HepG2 (cell line): Measurements from ENCODE around the gene STX10. TPM values are rescaled to one million over a fixed set of nuclear protein-coding genes. Genes with fewer than 3 reads are reported as not detected.
A peak's percentile ranks its signal among the peaks of the same experiment; 100 is the strongest.

Experiments
- ASH2L ChIP-seq: fragments of 300-600, 200-600 bp; sonication (generic); IDR thresholded peaks from 2 replicates; pipeline ENCODE4 v1.7.0; 2017; ENCODE audit warnings: low read depth, mild to moderate bottlenecking, moderate library complexity, mixed read lengths, low read length; ENCODE audit not compliant: insufficient read length
- ETV6 ChIP-seq: sonication (generic); formaldehyde crosslinking; conservative IDR thresholded peaks from 2 replicates; pipeline ENCODE4 v1.4.0; 2020; ENCODE audit warnings: missing genetic modification reagents
- HDAC6 ChIP-seq: fragments of 200-600 bp; sonication (generic); IDR thresholded peaks from 2 replicates; pipeline ENCODE4 v1.7.0; 2017; ENCODE audit warnings: mild to moderate bottlenecking, antibody characterized with exemption, low read length, low read depth
- KAT7 ChIP-seq: IDR thresholded peaks from 2 replicates; pipeline ENCODE4 v1.6.1; 2018; ENCODE audit warnings: borderline replicate concordance, missing compliant biosample characterization
- NRL ChIP-seq: sonication (generic); formaldehyde crosslinking; IDR thresholded peaks from 2 replicates; pipeline ENCODE4 v1.5.0; 2020; ENCODE audit warnings: missing genetic modification reagents, mild to moderate bottlenecking, moderate library complexity, borderline replicate concordance
- PRDM15 ChIP-seq: sonication (generic); formaldehyde crosslinking; IDR thresholded peaks from 2 replicates; pipeline ENCODE4 v1.4.0; 2020; ENCODE audit warnings: missing genetic modification reagents
- RFX3 ChIP-seq: IDR thresholded peaks from 2 replicates; pipeline ENCODE4 v1.6.1; 2016; ENCODE audit warnings: missing biosample characterization, missing genetic modification reagents
- SMARCE1 ChIP-seq: fragments of 450-650 bp; IDR thresholded peaks from 2 replicates; pipeline ENCODE4 v1.6.1; 2017; ENCODE audit warnings: borderline replicate concordance
- SNAI1 ChIP-seq: sonication (generic); formaldehyde crosslinking; IDR thresholded peaks from 2 replicates; pipeline ENCODE4 v1.5.0; 2020; ENCODE audit warnings: mild to moderate bottlenecking, missing genetic modification reagents, borderline replicate concordance
- ZNF207 ChIP-seq: fragments of 450-650 bp; IDR thresholded peaks from 2 replicates; pipeline ENCODE4 v1.6.1; 2016; ENCODE audit warnings: antibody characterized with exemption, borderline replicate concordance
- ZNF331 ChIP-seq: sonication (generic); formaldehyde crosslinking; IDR thresholded peaks from 2 replicates; pipeline ENCODE4 v1.4.0; 2020; ENCODE audit warnings: missing genetic modification reagents
- ZNF710 ChIP-seq: sonication (generic); formaldehyde crosslinking; IDR thresholded peaks from 2 replicates; pipeline ENCODE4 v1.5.0; 2020; ENCODE audit warnings: mild to moderate bottlenecking, missing genetic modification reagents, borderline replicate concordance
- ZNF777 ChIP-seq: sonication (generic); formaldehyde crosslinking; IDR thresholded peaks from 2 replicates; pipeline ENCODE4 v1.4.0; 2020; ENCODE audit warnings: missing genetic modification reagents
- polyA plus RNA-seq, 8 experiments: library from polyadenylated mRNA; depleted of rRNA in 3 of 8; stranded (reverse) in 7 of 8; unstranded in 1 of 8; fragments of >200 nt; fragmentation: Illumina TruSeq in 4 of 8; extraction: Trizol in 4 of 8; gene quantifications; 2 replicates each; pipeline versions ENCODE4 v1.2.1 to v1.2.3, GENCODE V29; 2011 to 2016; ENCODE audit warnings: low read depth in 4 of 8, missing spikeins in 1 of 8, mixed read lengths in 1 of 8; ENCODE audit not compliant: insufficient read depth in 1 of 8
- total RNA-seq, 5 experiments: library from RNA; depleted of rRNA; stranded (reverse); fragments of >200 nt; fragmentation: Illumina TruSeq; extraction: Trizol; gene quantifications; 2 replicates each; pipeline ENCODE4 v1.2.3, GENCODE V29; 2016; ENCODE audit warnings: low read depth in 1 of 5
- TF ChIP-seq, protein P1 (sequence below), 2 experiments: sonication (generic) in 1 of 2; formaldehyde crosslinking in 1 of 2; IDR thresholded peaks; 2 replicates each; pipeline versions ENCODE4 v1.4.0 to v1.6.1; 2018 to 2020; ENCODE audit warnings: missing genetic modification reagents in 2 of 2, borderline replicate concordance in 1 of 2, low read depth in 1 of 2, mild to moderate bottlenecking in 1 of 2, missing biosample characterization in 1 of 2
- TF ChIP-seq, protein P2 (sequence below): IDR thresholded peaks from 2 replicates; pipeline ENCODE4 v1.6.1; 2016; ENCODE audit warnings: low read depth, control low read depth
- TF ChIP-seq, protein P3 (sequence below): IDR thresholded peaks from 2 replicates; pipeline ENCODE4 v1.6.1; 2016; ENCODE audit warnings: mild to moderate bottlenecking, missing biosample characterization, missing genetic modification reagents

The STX10 gene
- total and polyA plus RNA-seq, 2 of the 13 experiments (the other 11 are each of a cell fraction or from before 2014, with no cell fraction given), result 47.9 to 66.4 TPM

DNA sequence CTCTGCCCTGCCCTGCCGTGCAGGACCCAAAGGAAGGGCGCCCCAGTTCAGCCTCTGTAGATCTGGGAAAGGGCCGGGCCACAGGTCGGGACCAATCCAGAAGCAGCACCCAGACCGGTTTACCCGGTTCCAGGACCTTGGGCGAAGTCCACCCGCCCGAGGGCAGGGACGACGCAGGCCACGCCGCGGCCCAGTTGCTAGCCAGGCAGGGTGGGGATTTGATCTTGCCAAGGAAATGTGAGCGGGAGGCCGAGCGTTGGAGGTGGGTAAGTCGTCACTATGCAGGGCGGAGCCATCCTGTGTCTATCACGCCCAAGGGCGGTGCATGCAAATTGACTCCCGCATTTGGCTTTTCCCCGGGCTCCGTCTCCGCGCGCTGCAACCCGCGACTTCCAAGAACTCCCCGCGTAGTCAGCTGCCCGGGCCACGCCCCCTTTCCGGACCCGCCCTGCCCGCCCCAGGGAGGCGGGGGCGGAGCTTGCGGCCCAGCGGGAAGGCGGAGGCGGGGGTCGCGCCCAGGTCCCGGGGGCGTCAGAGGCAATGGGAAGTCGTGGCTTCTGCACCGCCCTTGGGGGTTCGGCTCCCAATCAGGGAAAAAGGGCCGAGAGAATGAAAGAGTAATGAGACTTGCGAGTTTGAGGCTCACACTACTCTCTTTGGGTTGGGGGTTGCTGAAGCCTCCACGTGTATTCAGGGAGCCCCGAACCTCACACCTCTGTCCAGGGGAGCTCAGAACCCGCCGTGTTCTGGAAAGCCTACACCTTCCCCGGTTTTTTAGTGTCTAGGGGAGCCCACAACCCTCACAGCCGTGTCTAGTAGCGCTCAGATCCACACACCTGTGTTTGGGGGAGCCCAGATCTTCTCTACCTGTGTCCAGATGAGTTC is 12.8 kb upstream of the STX10 start (continued):
- peak; percentile 39; the same call in 1 of the 2 replicates for TF ChIP-seq NRL (CRISPR knock-in tag)
- peak; percentile 88 for TF ChIP-seq ZNF777 (CRISPR knock-in tag)
- TF ChIP-seq RFX3, result peak; percentile 30; the same call in 1 of the 2 replicates
- TF ChIP-seq ZNF207, result no peak
- peak; percentile 62 for TF ChIP-seq ASH2L
- no peak for TF ChIP-seq SMARCE1
- no peak for TF ChIP-seq HDAC6
- TF ChIP-seq, protein P1, sequence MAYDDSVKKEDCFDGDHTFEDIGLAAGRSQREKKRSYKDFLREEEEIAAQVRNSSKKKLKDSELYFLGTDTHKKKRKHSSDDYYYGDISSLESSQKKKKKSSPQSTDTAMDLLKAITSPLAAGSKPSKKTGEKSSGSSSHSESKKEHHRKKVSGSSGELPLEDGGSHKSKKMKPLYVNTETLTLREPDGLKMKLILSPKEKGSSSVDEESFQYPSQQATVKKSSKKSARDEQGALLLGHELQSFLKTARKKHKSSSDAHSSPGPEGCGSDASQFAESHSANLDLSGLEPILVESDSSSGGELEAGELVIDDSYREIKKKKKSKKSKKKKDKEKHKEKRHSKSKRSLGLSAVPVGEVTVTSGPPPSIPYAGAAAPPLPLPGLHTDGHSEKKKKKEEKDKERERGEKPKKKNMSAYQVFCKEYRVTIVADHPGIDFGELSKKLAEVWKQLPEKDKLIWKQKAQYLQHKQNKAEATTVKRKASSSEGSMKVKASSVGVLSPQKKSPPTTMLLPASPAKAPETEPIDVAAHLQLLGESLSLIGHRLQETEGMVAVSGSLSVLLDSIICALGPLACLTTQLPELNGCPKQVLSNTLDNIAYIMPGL (CRISPR knock-in tag; IDR thresholded peaks at IDR 0.05; ENCODE audit: borderline replicate concordance in 1 of 2, low read depth in 1 of 2), result peak; percentile 37 to 86; a peak in 3 of 4 replicates
- TF ChIP-seq ZNF710 (CRISPR knock-in tag), result peak; percentile 78; the same call in 1 of the 2 replicates
- peak; percentile 65 for TF ChIP-seq ZNF331 (CRISPR knock-in tag)
- no peak; the same call in 1 of the 2 replicates for TF ChIP-seq KAT7 (CRISPR knock-in tag)
- peak; percentile 62 for TF ChIP-seq SNAI1
- no peak; the same call in 1 of the 2 replicates for TF ChIP-seq ETV6
- TF ChIP-seq, protein P2, sequence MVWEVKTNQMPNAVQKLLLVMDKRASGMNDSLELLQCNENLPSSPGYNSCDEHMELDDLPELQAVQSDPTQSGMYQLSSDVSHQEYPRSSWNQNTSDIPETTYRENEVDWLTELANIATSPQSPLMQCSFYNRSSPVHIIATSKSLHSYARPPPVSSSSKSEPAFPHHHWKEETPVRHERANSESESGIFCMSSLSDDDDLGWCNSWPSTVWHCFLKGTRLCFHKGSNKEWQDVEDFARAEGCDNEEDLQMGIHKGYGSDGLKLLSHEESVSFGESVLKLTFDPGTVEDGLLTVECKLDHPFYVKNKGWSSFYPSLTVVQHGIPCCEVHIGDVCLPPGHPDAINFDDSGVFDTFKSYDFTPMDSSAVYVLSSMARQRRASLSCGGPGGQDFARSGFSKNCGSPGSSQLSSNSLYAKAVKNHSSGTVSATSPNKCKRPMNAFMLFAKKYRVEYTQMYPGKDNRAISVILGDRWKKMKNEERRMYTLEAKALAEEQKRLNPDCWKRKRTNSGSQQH (CRISPR knock-in tag), result no peak
- TF ChIP-seq, protein P3, sequence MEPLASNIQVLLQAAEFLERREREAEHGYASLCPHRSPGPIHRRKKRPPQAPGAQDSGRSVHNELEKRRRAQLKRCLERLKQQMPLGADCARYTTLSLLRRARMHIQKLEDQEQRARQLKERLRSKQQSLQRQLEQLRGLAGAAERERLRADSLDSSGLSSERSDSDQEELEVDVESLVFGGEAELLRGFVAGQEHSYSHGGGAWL (CRISPR knock-in tag), result peak; percentile 50; the same call in 1 of the 2 replicates
- TF ChIP-seq PRDM15 (CRISPR knock-in tag), result peak; percentile 65; the same call in 1 of the 2 replicates
